Measurements from ENCODE around the gene C2CD5. TPM values are rescaled to one million over a fixed set of nuclear protein-coding genes. Genes with fewer than 3 reads are reported as not detected.
"Not testable (repeated sequence)": the region's sequence is repeated elsewhere in the genome, so short reads cannot be mapped to it uniquely, and the experiment has no call there.

Gene C2CD5
- total RNA-seq, 1 experiment from 2014 or later: 27.1 TPM

- intact Hi-C loops (cut with micrococcal nuclease; ENCODE audit: unreplicated experiment): no loop called here
- TF ChIP-seq CTCF (conservative IDR thresholded peaks at IDR 0.05; ENCODE audit: low read depth, low read length) (no peak), EZH2 (IDR thresholded peaks at IDR 0.05; ENCODE audit: borderline replicate concordance, low read depth, low read length, poor library complexity, severe bottlenecking) (no peak)
- no peaks in the 10 kb centered on the region for H3K27me3 ChIP-seq (replicated peaks; ENCODE audit: insufficient read depth, low read depth, low read length, poor library complexity)
- peaks cover 6% of the 10 kb centered on the region for H3K4me1 ChIP-seq (ENCODE audit: insufficient read depth, low read length, poor library complexity, severe bottlenecking)
- ChIA-PET POLR2A (ENCODE audit: low non-redundant PET) (no interaction called here), CTCF (no interaction called here)
- DNase-seq (ENCODE audit: low spot score): no peak
- H3K36me3 ChIP-seq (ENCODE audit: insufficient read depth, low read length, poor library complexity, severe bottlenecking): no peaks in the 10 kb centered on the region
- H3K9me3 ChIP-seq (ENCODE audit: low read depth, low read length, poor library complexity, severe bottlenecking): no peaks in the 10 kb centered on the region
- H3K27ac ChIP-seq (ENCODE audit: low read depth, low read length, poor library complexity, severe bottlenecking): no peak overlapping the region
- no TSS peak for BruUV-seq (replicated peaks)
- no peak overlapping the region for H3K4me3 ChIP-seq (ENCODE audit: low read depth, low read length, poor library complexity, severe bottlenecking)
These were observed 90.8 kb downstream of the C2CD5 start for GRCh38 chr12:22453511-22453910.

- Histone ChIP-seq H3K4me1 (ENCODE audit: insufficient read depth, low read length, poor library complexity, severe bottlenecking) (no peaks in the 10 kb centered on the region), H3K27me3 (replicated peaks; ENCODE audit: insufficient read depth, low read depth, low read length, poor library complexity) (no peaks in the 10 kb centered on the region), H3K27ac (ENCODE audit: low read depth, low read length, poor library complexity, severe bottlenecking) (no peak overlapping the region), H3K36me3 (ENCODE audit: insufficient read depth, low read length, poor library complexity, severe bottlenecking) (no peaks in the 10 kb centered on the region), H3K9me3 (ENCODE audit: low read depth, low read length, poor library complexity, severe bottlenecking) (no peaks in the 10 kb centered on the region), H3K4me3 (ENCODE audit: low read depth, low read length, poor library complexity, severe bottlenecking) (no peak overlapping the region)
- POLR2A ChIA-PET (ENCODE audit: low non-redundant PET): no interaction called here
- BruUV-seq (replicated peaks): no TSS peak
- no peak for TF ChIP-seq CTCF (conservative IDR thresholded peaks at IDR 0.05; ENCODE audit: low read depth, low read length)
- TF ChIP-seq EZH2 (IDR thresholded peaks at IDR 0.05; ENCODE audit: borderline replicate concordance, low read depth, low read length, poor library complexity, severe bottlenecking): no peak
- DNase-seq (ENCODE audit: low spot score): no peak
- intact Hi-C loops (cut with micrococcal nuclease; ENCODE audit: unreplicated experiment): no loop called here
- CTCF ChIA-PET: no interaction called here
These were observed 97.1 kb downstream of the C2CD5 start for GRCh38 chr12:22447223-22447622.

- H3K36me3 ChIP-seq (ENCODE audit: insufficient read depth, low read length, poor library complexity, severe bottlenecking); H3K9me3 ChIP-seq (ENCODE audit: low read depth, low read length, poor library complexity, severe bottlenecking); DNase-seq (ENCODE audit: low spot score); H3K27ac ChIP-seq (ENCODE audit: low read depth, low read length, poor library complexity, severe bottlenecking); POLR2A ChIA-PET (ENCODE audit: low non-redundant PET); H3K27me3 ChIP-seq (replicated peaks; ENCODE audit: insufficient read depth, low read depth, low read length, poor library complexity); H3K4me1 ChIP-seq (ENCODE audit: insufficient read depth, low read length, poor library complexity, severe bottlenecking); BruUV-seq (replicated peaks); H3K4me3 ChIP-seq (ENCODE audit: low read depth, low read length, poor library complexity, severe bottlenecking): not testable (repeated sequence)
- CTCF ChIA-PET: interaction anchor here (0.9 to 1.3 kb wide), 2 partner anchors 8 to 456 kb away, joined by 5 read pairs; no protein-coding TSS in a partner anchor
- intact Hi-C loops (cut with micrococcal nuclease; ENCODE audit: unreplicated experiment): loop anchor here (5.0 kb wide), 1 partner anchor 342 kb away; no protein-coding TSS in a partner anchor
These were observed 100.1 kb downstream of the C2CD5 start for GRCh38 chr12:22444317-22444665.
